Esophagus squamous epithelium (tissue), 5 donors: ENCODE results near the gene ATP7B. TPM values are rescaled to one million over a fixed set of nuclear protein-coding genes. Genes with fewer than 3 reads are reported as not detected.

Experiments
- DNase-seq: peaks from one replicate; lab custom pipeline; 2025; lab: John Stamatoyannopoulos, UW
- H3K27ac ChIP-seq, 4 donors: fragments of 200-600 bp; sonication (generic); one replicate each; pipeline ENCODE4 v1.5.1; 2016 to 2019; ENCODE audit warnings: mild to moderate bottlenecking in 1 of 4
- H3K27me3 ChIP-seq, 4 donors: fragments of 200-600 bp; sonication (generic); 1 replicate in 3 of 4; 2 replicates in 1 of 4; pipeline versions ENCODE4 v1.5.1 to v1.6.0; 2017 to 2021; ENCODE audit warnings: antibody characterized with exemption in 1 of 4
- H3K36me3 ChIP-seq, 3 donors: fragments of 200-600 bp; sonication (generic); one replicate each; pipeline ENCODE4 v1.5.1; 2016 to 2019
- H3K4me1 ChIP-seq, 3 donors: fragments of 200-600 bp; sonication (generic); one replicate each; pipeline ENCODE4 v1.5.1; 2017 to 2019
- H3K4me3 ChIP-seq, 4 donors: fragments of 200-600 bp; sonication (generic); 1 replicate in 3 of 4; 2 replicates in 1 of 4; pipeline ENCODE4 v1.5.1; 2016 to 2019; ENCODE audit warnings: mild to moderate bottlenecking in 2 of 4, moderate library complexity in 1 of 4
- H3K9me3 ChIP-seq, 3 donors: fragments of 200-600 bp; sonication (generic); one replicate each; pipeline ENCODE4 v1.5.1; 2016 to 2019
- CTCF ChIP-seq, 6 experiments: fragments of 450-650 bp in 4 of 6; fragments of 200-600 bp in 2 of 6; sonication (generic) in 2 of 6; IDR thresholded peaks; one replicate each; pipeline ENCODE4 v1.5.1; 2016 to 2019; ENCODE audit warnings: antibody characterized with exemption in 6 of 6, mild to moderate bottlenecking in 4 of 6, moderate library complexity in 4 of 6
- POLR2A ChIP-seq, 4 donors: fragments of 450-650 bp; IDR thresholded peaks; one replicate each; pipeline ENCODE4 v1.6.1; 2017; ENCODE audit warnings: antibody characterized with exemption in 4 of 4, mild to moderate bottlenecking in 4 of 4, moderate library complexity in 3 of 4
- WGBS, 2 donors: methylation state at CpG; one replicate each; pipeline ENCODE4 v1.1.5; 2018; 5-methylcytosine and 5-hydroxymethylcytosine counted together
- intact Hi-C: fragments of 100-400 bp; cut with DNase I; formaldehyde crosslinking; loops from one replicate; pipeline ENCODE4 v1.15.0; 2022
- total RNA-seq, 4 donors: library from RNA; depleted of rRNA; stranded (reverse); fragments of >200 nt; gene quantifications; one replicate each; pipeline ENCODE4 v1.1.0, GENCODE V29; 2016
- donor health status: DM: yes; HTN: yes; CAD: no.

The ATP7B gene
- total RNA-seq, 4 donors from 2014 or later: 0.99 to 3.6 (median 2.6) TPM

- intact Hi-C loops: no loop called here
- H3K4me1 ChIP-seq: peaks cover 0 to under 1% (median 0%) of the 10 kb centered on the region in 3 donors
- H3K4me3 ChIP-seq: no peak overlapping the region
- no peaks in the 10 kb centered on the region for H3K9me3 ChIP-seq
- 95 to 96% methylated on average over 4 of the region's 4 CpGs for WGBS, 2 donors
- TF ChIP-seq CTCF (IDR thresholded peaks at IDR 0.05) (no peak), POLR2A (IDR thresholded peaks at IDR 0.05) (no peak)
- no peak overlapping the region for H3K27ac ChIP-seq
- DNase-seq: no peak
- no peaks in the 10 kb centered on the region for H3K27me3 ChIP-seq
- H3K36me3 ChIP-seq: no peaks in the 10 kb centered on the region
These were observed 50.5 kb downstream of the ATP7B start for GRCh38 chr13:51960766-51961165.

- WGBS, 2 donors: 88 to 95% methylated on average over 2 to 3 of the region's 3 CpGs
These were observed 51.5 kb downstream of the ATP7B start for GRCh38 chr13:51959773-51960172.

GRCh38 chr13:51958217-51958547 is 53.1 kb downstream of the ATP7B start:
- no peaks in the 10 kb centered on the region for H3K27me3 ChIP-seq
- intact Hi-C loops: no loop called here
- H3K27ac ChIP-seq: no peak overlapping the region
- DNase-seq: no peak
- 55 to 82% methylated on average over 5 to 8 of the region's 8 CpGs for WGBS, 2 donors
- no peak for TF ChIP-seq CTCF (IDR thresholded peaks at IDR 0.05)
- TF ChIP-seq POLR2A (IDR thresholded peaks at IDR 0.05): no peak
- no peaks in the 10 kb centered on the region for H3K9me3 ChIP-seq
- H3K4me1 ChIP-seq: peaks cover 0 to 8% (median 4%) of the 10 kb centered on the region in 3 donors
- no peaks in the 10 kb centered on the region for H3K36me3 ChIP-seq
- no peak overlapping the region for H3K4me3 ChIP-seq

More at GRCh38 chr13:51959773-51960172, 51.5 kb downstream of the ATP7B start:
- Histone ChIP-seq H3K27ac (no peak overlapping the region), H3K4me1 (peaks cover 0 to 8% (median 4%) of the 10 kb centered on the region in 3 donors), H3K36me3 (no peaks in the 10 kb centered on the region), H3K27me3 (no peaks in the 10 kb centered on the region), H3K9me3 (no peaks in the 10 kb centered on the region), H3K4me3 (no peak overlapping the region)
- no peak for TF ChIP-seq CTCF (IDR thresholded peaks at IDR 0.05)
- no peak for TF ChIP-seq POLR2A (IDR thresholded peaks at IDR 0.05)
- no peak for DNase-seq
- intact Hi-C loops: no loop called here

GRCh38 chr13:51957377-51958216 is 53.7 kb downstream of the ATP7B start:
- no peaks in the 10 kb centered on the region for H3K36me3 ChIP-seq
- H3K4me1 ChIP-seq: peaks cover 0 to 8% (median 4%) of the 10 kb centered on the region in 3 donors
- intact Hi-C loops: no loop called here
- H3K27ac ChIP-seq: no peak overlapping the region
- 75 to 91% methylated on average over 9 of the region's 9 CpGs for WGBS, 2 donors
- DNase-seq: no peak
- no peaks in the 10 kb centered on the region for H3K27me3 ChIP-seq
- H3K9me3 ChIP-seq: no peaks in the 10 kb centered on the region
- no peak overlapping the region for H3K4me3 ChIP-seq
- TF ChIP-seq CTCF (IDR thresholded peaks at IDR 0.05) (no peak), POLR2A (IDR thresholded peaks at IDR 0.05) (no peak)

- H3K36me3 ChIP-seq: no peaks in the 10 kb centered on the region
- TF ChIP-seq CTCF (IDR thresholded peaks at IDR 0.05): no peak
- TF ChIP-seq POLR2A (IDR thresholded peaks at IDR 0.05): no peak
- intact Hi-C loops: no loop called here
- no peaks in the 10 kb centered on the region for H3K27me3 ChIP-seq
- no peak overlapping the region for H3K4me3 ChIP-seq
- H3K4me1 ChIP-seq: peaks cover 0 to 8% (median 4%) of the 10 kb centered on the region in 3 donors
- no peak overlapping the region for H3K27ac ChIP-seq
- DNase-seq: no peak
- H3K9me3 ChIP-seq: no peaks in the 10 kb centered on the region
These were observed 54.5 kb downstream of the ATP7B start for GRCh38 chr13:51956717-51957116.
